SK-N-SH treated with all-trans-retinoic acid at 6 μM for 48 hours (cell line): ENCODE results near the gene LRRC18.

ENCODE experiments used
- CSRNP3 ChIP-seq: fragments of 250-450 bp; sonication (Bioruptor Pico); IDR thresholded peaks from 2 replicates; pipeline ENCODE4 v1.5.1; 2021; ENCODE audit warnings: mild to moderate bottlenecking, moderate library complexity
- ISL1 ChIP-seq: fragments of 250-450 bp; sonication (Bioruptor Pico); IDR thresholded peaks from 2 replicates; pipeline ENCODE4 v2.1.2; 2022; ENCODE audit warnings: mild to moderate bottlenecking, moderate library complexity
- PATZ1 ChIP-seq: fragments of 250-450 bp; sonication (Bioruptor Pico); IDR thresholded peaks from 2 replicates; pipeline ENCODE4 v1.8.0; 2020; ENCODE audit warnings: mild to moderate bottlenecking, moderate library complexity, borderline replicate concordance
- POU6F1 ChIP-seq: fragments of 250-450 bp; sonication (Bioruptor Pico); IDR thresholded peaks from 2 replicates; pipeline ENCODE4 v1.8.0; 2021; ENCODE audit warnings: low read depth, mild to moderate bottlenecking, moderate library complexity, borderline replicate concordance
- RARB ChIP-seq: fragments of 250-450 bp; sonication (Bioruptor Pico); IDR thresholded peaks from 2 replicates; pipeline ENCODE4 v1.8.0; 2021; ENCODE audit warnings: mild to moderate bottlenecking, moderate library complexity
- SNAI2 ChIP-seq: fragments of 250-450 bp; sonication (Bioruptor Pico); IDR thresholded peaks from 2 replicates; pipeline ENCODE4 v1.5.0; 2020; ENCODE audit warnings: mild to moderate bottlenecking, moderate library complexity
- TCF4 ChIP-seq: fragments of 250-450 bp; sonication (Bioruptor Pico); IDR thresholded peaks from 2 replicates; pipeline ENCODE4 v1.8.0; 2021; ENCODE audit warnings: mild to moderate bottlenecking, moderate library complexity, borderline replicate concordance
- TOX ChIP-seq: fragments of 250-450 bp; sonication (Bioruptor Pico); IDR thresholded peaks from 2 replicates; pipeline ENCODE4 v1.8.0; 2021; ENCODE audit warnings: mild to moderate bottlenecking, moderate library complexity, borderline replicate concordance
- ZFP3 ChIP-seq: fragments of 250-450 bp; sonication (Bioruptor Pico); IDR thresholded peaks from 2 replicates; pipeline ENCODE4 v1.5.0; 2020; ENCODE audit warnings: mild to moderate bottlenecking, moderate library complexity

GRCh38 chr10:48935577-48935976 is 4.1 kb downstream of the LRRC18 start:
- TF ChIP-seq RARB (CRISPR knock-in tag) (no peak), PATZ1 (no peak), TOX (CRISPR knock-in tag) (no peak), POU6F1 (CRISPR knock-in tag) (no peak), SNAI2 (no peak), ISL1 (CRISPR knock-in tag) (no peak), CSRNP3 (CRISPR knock-in tag) (no peak), ZFP3 (CRISPR knock-in tag) (no peak), TCF4 (CRISPR knock-in tag) (no peak)
